C4-2B (cell line): ENCODE results near the gene CLPSL1.

Source experiments
- ZFX ChIP-seq: fragments of 450-650 bp; IDR thresholded peaks from 2 replicates; pipeline ENCODE4 v1.6.1; 2017
- TF ChIP-seq, protein P1 (sequence below): fragments of 450-650 bp; conservative IDR thresholded peaks from 2 replicates; pipeline ENCODE4 v1.5.1; 2017; ENCODE audit warnings: mild to moderate bottlenecking

DNA sequence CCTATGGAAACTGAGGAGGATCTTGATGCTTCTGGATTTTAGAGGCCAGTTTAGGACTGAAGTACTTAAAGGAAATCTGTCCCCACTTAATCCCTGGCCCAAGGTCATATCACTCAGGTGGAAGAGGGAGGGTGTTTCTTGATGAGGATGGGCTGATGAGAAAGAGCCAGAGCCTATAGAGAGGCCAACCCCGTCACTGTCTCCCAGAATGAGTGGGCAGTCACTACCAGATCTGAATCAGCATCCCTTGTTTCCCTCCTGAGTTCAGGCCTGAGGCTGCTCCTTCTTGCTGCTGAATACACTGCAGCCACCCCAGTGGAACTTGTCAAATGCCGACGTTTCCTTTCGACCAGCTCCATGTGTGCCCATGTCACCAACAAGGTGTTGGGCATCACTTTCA, 29.2 kb upstream of the CLPSL1 start:
- TF ChIP-seq, protein P1, sequence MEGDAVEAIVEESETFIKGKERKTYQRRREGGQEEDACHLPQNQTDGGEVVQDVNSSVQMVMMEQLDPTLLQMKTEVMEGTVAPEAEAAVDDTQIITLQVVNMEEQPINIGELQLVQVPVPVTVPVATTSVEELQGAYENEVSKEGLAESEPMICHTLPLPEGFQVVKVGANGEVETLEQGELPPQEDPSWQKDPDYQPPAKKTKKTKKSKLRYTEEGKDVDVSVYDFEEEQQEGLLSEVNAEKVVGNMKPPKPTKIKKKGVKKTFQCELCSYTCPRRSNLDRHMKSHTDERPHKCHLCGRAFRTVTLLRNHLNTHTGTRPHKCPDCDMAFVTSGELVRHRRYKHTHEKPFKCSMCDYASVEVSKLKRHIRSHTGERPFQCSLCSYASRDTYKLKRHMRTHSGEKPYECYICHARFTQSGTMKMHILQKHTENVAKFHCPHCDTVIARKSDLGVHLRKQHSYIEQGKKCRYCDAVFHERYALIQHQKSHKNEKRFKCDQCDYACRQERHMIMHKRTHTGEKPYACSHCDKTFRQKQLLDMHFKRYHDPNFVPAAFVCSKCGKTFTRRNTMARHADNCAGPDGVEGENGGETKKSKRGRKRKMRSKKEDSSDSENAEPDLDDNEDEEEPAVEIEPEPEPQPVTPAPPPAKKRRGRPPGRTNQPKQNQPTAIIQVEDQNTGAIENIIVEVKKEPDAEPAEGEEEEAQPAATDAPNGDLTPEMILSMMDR: no peak
- no peak for TF ChIP-seq ZFX
